ENCODE results near the gene CDK18. TPM values are rescaled to one million over a fixed set of nuclear protein-coding genes. Genes with fewer than 3 reads are reported as not detected.

CDK18 gene
- total RNA-seq, 4 donors from 2014 or later: 13.6 to 22.4 (median 16.9) TPM

DNA sequence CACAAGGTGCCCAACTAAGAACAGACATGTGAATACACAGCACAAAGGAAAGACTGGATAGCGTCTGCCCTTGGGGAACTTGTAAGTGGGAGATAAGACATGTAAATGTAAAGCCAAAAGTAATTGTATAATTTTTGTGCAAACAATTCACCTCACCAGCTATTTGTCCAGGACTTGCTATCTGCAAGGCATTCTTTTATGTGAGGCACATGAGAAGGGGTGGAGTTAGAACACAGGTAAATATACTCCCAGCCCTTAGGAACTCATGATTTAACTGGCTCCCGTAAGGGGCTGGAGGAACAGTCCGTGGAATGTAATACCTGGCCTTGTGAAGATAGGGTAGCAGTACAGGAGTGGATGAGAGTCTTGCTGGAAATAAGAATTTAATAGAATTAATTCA, 61.3 kb downstream of the CDK18 start:
- TF ChIP-seq, protein P1, sequence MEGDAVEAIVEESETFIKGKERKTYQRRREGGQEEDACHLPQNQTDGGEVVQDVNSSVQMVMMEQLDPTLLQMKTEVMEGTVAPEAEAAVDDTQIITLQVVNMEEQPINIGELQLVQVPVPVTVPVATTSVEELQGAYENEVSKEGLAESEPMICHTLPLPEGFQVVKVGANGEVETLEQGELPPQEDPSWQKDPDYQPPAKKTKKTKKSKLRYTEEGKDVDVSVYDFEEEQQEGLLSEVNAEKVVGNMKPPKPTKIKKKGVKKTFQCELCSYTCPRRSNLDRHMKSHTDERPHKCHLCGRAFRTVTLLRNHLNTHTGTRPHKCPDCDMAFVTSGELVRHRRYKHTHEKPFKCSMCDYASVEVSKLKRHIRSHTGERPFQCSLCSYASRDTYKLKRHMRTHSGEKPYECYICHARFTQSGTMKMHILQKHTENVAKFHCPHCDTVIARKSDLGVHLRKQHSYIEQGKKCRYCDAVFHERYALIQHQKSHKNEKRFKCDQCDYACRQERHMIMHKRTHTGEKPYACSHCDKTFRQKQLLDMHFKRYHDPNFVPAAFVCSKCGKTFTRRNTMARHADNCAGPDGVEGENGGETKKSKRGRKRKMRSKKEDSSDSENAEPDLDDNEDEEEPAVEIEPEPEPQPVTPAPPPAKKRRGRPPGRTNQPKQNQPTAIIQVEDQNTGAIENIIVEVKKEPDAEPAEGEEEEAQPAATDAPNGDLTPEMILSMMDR (IDR thresholded peaks at IDR 0.05): no peak
- no peak for TF ChIP-seq POLR2A (IDR thresholded peaks at IDR 0.05)
- H3K27me3 ChIP-seq: no peaks in the 10 kb centered on the region
- 79 to 81% methylated on average over 3 of the region's 3 CpGs for WGBS, 2 donors

DNA sequence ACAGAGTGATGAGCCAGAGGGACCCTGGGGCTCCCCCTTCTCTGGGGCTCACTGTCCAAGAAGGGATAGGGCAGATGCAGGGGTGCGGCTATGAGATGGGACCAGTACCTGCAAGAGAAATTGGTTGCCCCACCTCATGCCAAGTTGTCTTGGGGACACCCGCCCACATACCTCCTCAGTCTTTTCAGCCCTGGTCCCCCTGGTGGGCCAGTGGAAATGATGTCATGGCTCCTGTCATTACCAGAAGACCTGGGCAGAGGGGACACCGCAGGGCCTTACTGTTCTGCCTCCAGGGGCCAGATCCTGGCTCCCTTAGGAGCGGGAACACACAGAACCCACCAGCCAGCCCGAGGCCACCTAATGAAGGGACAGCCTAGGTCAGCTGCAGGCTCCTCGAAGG, 63.2 kb downstream of the CDK18 start:
- intact Hi-C loops (cut with DNase I): no loop called here
- no peak for TF ChIP-seq POLR2A (IDR thresholded peaks at IDR 0.05)
- TF ChIP-seq, protein P1 (IDR thresholded peaks at IDR 0.05): no peak
- no peaks in the 10 kb centered on the region for H3K9me3 ChIP-seq
- peaks cover 0 to 13% of the 10 kb centered on the region in 2 donors for H3K4me1 ChIP-seq
- no peaks in the 10 kb centered on the region for H3K27me3 ChIP-seq
- H3K4me3 ChIP-seq (replicated peaks in 1 of 3): no peak overlapping the region
- WGBS, 2 donors: 85 to 88% methylated on average over 5 to 6 of the region's 6 CpGs
- no peak for DNase-seq
- no peaks in the 10 kb centered on the region for H3K36me3 ChIP-seq
- H3K27ac ChIP-seq: no peak overlapping the region

More for the DNA sequence above, 61.3 kb downstream of the CDK18 start:
- H3K27ac ChIP-seq: no peak overlapping the region
- H3K4me3 ChIP-seq (replicated peaks in 1 of 3): no peak overlapping the region
- H3K36me3 ChIP-seq: no peaks in the 10 kb centered on the region
- no peak for DNase-seq
- peaks cover 0 to 13% of the 10 kb centered on the region in 2 donors for H3K4me1 ChIP-seq
- no peaks in the 10 kb centered on the region for H3K9me3 ChIP-seq
- intact Hi-C loops (cut with DNase I): no loop called here

- H3K36me3 ChIP-seq: no peaks in the 10 kb centered on the region
- 38 to 52% methylated on average over 5 of the region's 5 CpGs for WGBS, 2 donors
- intact Hi-C loops (cut with DNase I): no loop called here
- H3K4me3 ChIP-seq (replicated peaks in 1 of 3): no peak overlapping the region
- peaks cover 0 to 13% of the 10 kb centered on the region in 2 donors for H3K4me1 ChIP-seq
- H3K27me3 ChIP-seq: no peaks in the 10 kb centered on the region
- H3K9me3 ChIP-seq: no peaks in the 10 kb centered on the region
- DNase-seq: no peak
- no peak for TF ChIP-seq POLR2A (IDR thresholded peaks at IDR 0.05)
- TF ChIP-seq, protein P1 (IDR thresholded peaks at IDR 0.05): no peak
- no peak overlapping the region for H3K27ac ChIP-seq
Observed at GRCh38 chr1:205568135-205568468, 63.6 kb downstream of the CDK18 start.

- peak; percentile 12 to 21 for DNase-seq
- no peak overlapping the region for H3K27ac ChIP-seq
- peak overlapping the region in 1 of 3 donors; percentile 23 for H3K4me3 ChIP-seq (replicated peaks in 1 of 3)
- TF ChIP-seq, protein P1 (IDR thresholded peaks at IDR 0.05): no peak
- TF ChIP-seq POLR2A (IDR thresholded peaks at IDR 0.05): no peak
- intact Hi-C loops (cut with DNase I): no loop called here
- 10 to 22% methylated on average over 11 to 21 of the region's 90 CpGs for WGBS, 2 donors
- H3K27me3 ChIP-seq: no peaks in the 10 kb centered on the region
- no peaks in the 10 kb centered on the region for H3K36me3 ChIP-seq
- no peaks in the 10 kb centered on the region for H3K9me3 ChIP-seq
- H3K4me1 ChIP-seq: peaks cover 0 to 13% of the 10 kb centered on the region in 2 donors
Observed at GRCh38 chr1:205568469-205569361, 64.2 kb downstream of the CDK18 start.

All from thyroid gland (tissue), 4 donors.